NCI-H510A treated with DMSO at 0.1 percent for 48 hours (cell line): ENCODE measurements around the gene PRKN.

Experiments used
- DNase-seq: peaks from one replicate; lab custom pipeline; 2025; lab: John Stamatoyannopoulos, UW

Gene PRKN

DNA sequence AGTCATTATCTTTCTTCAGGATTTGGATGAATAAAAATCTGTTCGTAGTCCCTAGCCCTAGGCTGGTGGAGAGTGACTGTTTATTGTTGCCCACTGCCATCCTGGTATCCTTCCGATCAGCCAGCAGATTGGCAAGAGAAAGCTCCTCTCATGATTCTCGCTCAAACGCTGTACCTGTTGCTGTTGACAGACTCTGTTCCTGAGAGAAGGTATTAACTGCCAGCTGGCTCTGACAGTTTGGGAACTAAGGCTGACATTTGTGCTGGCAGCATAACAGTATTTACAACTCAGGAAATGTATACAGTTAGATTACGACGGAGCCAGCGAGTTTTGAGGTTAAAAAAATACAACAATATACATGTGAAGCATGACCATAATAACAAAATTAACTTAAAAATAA lies 674.5 kb downstream of the PRKN start:
- no peak for DNase-seq

- no peak for DNase-seq
Observed at GRCh38 chr6:162050579-162050978, 677.0 kb downstream of the PRKN start.

GRCh38 chr6:162046324-162046723 lies 681.2 kb downstream of the PRKN start:
- no peak for DNase-seq

DNA sequence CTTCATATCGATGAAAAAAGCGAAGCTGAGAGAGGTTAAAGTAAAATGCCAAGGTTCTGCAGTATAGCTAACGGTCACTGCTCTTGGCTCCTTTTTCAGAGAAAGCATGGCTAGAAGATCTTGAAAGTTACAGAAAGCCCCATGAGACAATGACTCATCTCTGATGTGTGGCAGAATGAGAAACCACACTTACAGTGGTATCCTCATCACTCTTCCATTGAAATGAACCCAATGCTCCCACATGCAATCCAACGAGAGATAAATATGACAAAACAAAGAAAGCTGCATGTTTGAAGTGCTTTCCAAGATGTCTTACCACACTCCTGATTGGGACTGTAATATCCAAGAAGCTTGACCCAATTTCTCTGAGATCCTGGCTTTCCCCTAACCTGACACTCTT lies 694.9 kb downstream of the PRKN start:
- DNase-seq, result no peak

- no peak for DNase-seq
Observed at GRCh38 chr6:162029873-162030576, 697.5 kb downstream of the PRKN start.

DNA sequence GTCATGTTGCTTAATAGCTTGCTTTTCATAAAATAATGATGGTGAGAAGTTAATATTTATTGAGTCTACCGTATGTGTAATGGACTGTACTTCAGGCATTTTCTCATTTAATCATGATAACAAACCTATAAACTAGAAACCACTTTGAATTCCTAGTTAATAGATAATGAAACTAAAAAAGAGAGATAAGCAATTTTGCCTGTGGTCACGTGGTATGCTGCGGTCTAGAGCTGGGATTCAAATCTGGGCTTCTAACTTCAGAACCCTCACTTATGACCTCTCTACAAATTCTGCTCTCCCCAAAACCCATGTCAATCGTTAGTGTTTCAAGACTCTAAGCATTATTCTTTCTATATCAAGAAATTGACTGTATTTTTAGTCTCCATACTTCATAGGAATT lies 700.7 kb downstream of the PRKN start:
- DNase-seq, result no peak

DNA sequence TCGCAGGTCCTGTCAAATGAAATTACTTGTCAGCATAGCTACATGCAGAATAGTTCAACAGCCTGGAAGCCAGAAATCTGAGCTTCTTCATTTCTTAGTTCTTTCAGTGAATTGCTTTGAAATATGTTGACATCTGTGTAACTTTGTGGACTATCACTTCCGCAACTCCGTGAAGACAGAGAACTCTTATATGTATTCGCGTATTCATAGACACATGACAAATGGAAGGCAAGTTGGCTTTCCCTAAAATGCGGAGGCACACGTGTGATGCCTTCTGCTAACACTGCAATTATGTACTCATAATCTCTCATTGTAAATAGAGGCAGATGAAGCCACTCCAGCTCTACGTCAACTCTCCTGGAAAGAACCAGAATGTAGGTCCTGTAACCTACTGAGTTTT lies 701.5 kb downstream of the PRKN start:
- no peak for DNase-seq

DNA sequence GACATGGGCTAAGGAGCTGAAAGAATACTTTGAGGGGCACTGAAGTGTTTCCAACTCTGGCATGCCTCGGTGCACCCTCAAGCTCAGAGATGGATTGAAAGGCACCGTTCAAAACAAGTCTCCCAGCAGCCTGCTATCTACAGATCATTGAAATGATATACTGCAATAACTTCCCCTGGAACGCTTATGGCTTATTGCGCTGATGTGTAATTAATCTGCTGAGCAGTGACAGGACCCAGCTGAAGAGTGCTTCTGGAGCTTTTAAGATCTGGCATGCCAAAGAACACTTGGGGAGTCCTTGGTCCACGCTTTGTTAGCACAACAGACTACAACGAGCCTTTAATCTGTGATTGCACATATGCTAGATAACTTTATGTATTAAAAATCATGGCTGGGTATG lies 708.2 kb downstream of the PRKN start:
- no peak for DNase-seq

DNA sequence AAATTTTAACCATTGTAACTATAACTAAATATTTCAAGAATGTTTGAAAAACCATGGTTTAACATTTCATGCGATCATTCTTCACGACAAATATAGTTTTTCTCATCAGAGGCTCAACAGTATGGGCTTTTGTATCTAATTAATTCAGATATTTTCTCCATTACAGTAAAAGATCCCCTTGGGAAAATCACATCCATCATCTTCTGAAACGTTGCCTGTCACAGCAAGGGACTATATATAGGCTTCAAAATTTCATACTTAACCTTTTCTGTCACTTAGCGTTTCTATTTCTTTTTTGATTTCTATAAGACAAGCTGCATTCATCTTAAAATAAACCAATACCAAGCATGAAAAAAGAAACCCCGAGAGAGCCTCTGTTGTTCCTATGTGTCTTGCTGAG lies 710.0 kb downstream of the PRKN start:
- no peak for DNase-seq

GRCh38 chr6:162014069-162014811 lies 713.3 kb downstream of the PRKN start:
- DNase-seq, result no peak

DNA sequence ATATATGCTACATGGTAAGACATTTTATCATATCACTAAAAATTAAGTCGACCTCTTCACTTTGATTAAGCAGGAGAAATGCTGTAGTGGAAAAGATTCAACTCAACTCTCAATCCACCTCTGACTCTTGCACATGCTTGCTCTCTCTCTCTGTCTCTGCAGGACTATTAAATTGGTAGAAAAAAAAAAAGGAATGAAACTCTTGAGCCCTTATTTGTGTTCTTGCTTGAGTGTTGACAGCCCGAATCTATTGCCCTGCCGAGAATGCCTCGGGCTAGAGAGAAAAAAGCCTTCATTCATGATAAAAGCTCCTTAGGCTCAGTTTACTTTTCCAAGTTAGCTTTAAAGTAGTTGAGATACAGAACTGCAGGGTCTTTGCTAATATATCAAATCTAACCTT lies 722.2 kb downstream of the PRKN start:
- no peak for DNase-seq

GRCh38 chr6:161996783-161997182 lies 730.8 kb downstream of the PRKN start:
- no peak for DNase-seq

GRCh38 chr6:161985876-161986423 lies 741.6 kb downstream of the PRKN start:
- DNase-seq, result no peak

DNA sequence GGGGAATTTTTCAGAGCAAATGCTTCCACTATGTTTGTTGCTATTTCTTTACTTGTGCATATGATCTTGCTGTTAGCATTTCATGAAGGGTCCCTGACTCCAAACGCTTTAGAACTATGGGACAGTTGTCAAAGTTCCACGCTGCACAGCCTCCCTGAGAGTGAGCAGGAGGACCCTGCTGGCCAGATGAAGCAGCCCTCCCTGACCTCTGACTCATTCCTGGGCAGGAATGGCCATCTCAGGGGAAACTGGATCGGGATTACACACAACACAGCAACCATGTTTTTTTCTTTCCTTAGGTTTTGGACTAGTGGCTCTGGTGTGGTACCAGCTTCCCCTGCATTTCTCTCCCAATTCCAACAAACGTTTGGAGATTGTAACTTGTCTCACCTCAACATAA lies 742.9 kb downstream of the PRKN start:
- DNase-seq, result no peak

DNA sequence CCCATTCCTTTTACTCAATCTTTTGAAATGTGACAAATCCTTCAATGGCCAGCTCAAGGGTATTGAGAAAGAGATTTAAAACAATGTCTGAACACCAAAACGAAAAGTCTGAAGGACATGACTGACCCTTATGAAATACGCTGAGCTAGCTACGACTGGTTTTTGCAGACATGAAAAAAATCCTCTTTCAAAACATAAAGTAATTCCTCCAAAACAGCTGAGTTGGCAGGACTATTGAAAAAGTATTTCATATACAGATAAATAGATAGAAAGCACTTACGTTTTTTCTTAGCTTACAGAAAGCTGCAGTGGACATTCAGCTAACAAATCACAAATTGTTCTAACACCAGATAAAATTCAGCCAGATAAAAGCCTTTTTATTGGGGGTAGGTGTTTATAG lies 751.0 kb downstream of the PRKN start:
- no peak for DNase-seq

DNA sequence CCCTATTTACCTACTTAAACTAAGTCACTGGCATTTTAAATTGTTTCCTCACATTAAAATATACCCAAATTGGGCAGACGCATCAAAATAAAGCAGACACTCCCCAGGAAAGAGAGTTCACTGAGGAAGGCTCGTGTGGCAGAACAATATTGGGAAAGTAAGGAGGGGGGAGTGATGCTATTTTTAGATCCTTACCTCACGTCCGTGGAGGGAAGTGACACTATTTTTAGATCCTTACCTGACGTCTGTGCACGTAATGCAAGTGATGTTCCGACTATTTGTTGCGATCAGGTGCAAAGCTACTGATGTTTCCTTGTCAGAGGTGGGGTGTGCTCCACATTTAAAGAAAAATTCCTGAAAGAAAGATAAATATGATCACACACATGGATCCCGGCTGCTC lies 754.5 kb downstream of the PRKN start:
- no peak for DNase-seq

GRCh38 chr6:161971043-161971442 lies 756.5 kb downstream of the PRKN start:
- DNase-seq, result no peak

DNA sequence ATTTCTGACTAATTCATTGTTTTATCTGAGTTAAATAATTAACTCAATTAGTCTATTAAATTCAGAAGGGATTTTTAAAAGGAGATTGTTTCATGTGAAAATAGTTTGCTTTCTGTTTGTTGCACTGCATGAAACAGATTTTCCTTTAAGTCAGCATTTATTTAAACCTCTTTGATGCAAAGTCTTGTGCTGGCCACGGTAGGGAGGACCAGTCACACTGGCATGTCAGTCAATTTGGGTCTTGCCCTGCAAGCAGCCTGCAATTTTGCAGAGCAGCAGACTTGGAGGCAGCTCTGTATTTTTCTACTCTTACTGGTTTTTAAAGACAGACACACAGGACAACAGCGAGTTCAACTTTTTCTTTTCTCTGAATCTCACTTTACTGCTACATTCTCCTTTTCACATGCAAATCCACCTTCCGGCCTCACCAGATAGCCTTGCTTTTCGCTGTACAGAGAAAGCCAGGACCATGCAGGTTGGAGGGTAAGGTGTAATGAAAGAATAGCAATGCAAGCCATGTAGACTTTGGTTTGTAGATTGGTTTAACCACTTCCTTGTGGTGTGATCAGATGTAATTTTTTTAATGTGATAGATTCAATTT lies 763.8 kb downstream of the PRKN start:
- no peak for DNase-seq

- no peak for DNase-seq
Observed at GRCh38 chr6:161963181-161963580, 764.4 kb downstream of the PRKN start.

GRCh38 chr6:161961796-161962195 lies 765.8 kb downstream of the PRKN start:
- DNase-seq, result no peak

GRCh38 chr6:161961046-161961445 lies 766.5 kb downstream of the PRKN start:
- DNase-seq, result no peak

DNA sequence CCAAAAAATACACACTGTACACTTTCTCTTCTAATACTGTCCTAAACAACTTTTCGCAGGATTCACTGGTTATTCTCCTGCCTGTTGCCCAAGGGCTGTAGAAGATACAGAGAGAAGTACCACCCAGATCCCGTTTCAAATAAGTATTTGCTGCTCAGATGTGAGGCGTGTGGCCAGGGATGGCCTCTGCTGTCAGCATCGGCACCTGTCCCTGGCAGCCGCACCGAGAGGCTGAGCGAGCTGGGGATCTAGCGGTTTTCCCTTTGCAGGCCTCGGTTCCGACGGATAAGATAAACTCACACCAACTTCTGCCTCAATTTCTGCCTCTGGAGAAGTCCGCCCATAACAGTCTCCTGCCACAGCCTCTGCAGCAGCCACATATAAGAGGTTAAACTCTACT lies 768.5 kb downstream of the PRKN start:
- no peak for DNase-seq

- no peak for DNase-seq
Observed at GRCh38 chr6:161956082-161956481, 771.5 kb downstream of the PRKN start.
